GM23248 (cell line): ENCODE data around the gene SIRPD.

Experiments
- EZH2 ChIP-seq: fragments of 200-600 bp; sonication (generic); IDR thresholded peaks from 2 replicates; pipeline ENCODE4 v1.6.1; 2018; ENCODE audit warnings: antibody characterized with exemption, mild to moderate bottlenecking; ENCODE audit not compliant: insufficient read depth, poor library complexity, severe bottlenecking
- EZH2phosphoT487 ChIP-seq: fragments of 200-600 bp; sonication (generic); IDR thresholded peaks from 2 replicates; pipeline ENCODE4 v1.6.1; 2018; ENCODE audit warnings: antibody characterized with exemption, moderate library complexity, mild to moderate bottlenecking, low read depth; ENCODE audit not compliant: insufficient read depth

- TF ChIP-seq EZH2phosphoT487 (no peak), EZH2 (no peak)
These were observed 5.1 kb upstream of the SIRPD start for GRCh38 chr20:1562622-1563021.
